Measurements from ENCODE around the gene B3GAT2.

B3GAT2 gene

DNA sequence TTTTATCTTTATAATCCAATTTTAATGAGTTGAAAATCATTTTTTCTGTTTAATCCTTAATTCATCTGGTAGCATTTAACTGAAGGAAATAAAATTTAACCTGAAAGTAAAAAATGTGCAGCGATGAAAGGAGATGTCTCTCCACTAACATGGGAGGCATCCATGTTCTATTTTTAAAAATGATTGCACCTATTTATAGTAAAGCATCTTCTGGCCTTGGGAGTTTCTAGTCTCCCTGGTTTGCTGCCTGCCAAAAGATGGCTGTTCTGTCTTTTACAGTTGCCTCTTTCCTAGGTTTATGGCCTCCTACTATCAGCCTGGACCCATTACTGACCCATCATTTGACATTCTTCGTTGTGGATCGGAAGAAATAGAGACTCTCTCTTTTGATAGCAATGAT is 143.0 kb downstream of the B3GAT2 start:
- CTCF ChIA-PET = no interaction called here

DNA sequence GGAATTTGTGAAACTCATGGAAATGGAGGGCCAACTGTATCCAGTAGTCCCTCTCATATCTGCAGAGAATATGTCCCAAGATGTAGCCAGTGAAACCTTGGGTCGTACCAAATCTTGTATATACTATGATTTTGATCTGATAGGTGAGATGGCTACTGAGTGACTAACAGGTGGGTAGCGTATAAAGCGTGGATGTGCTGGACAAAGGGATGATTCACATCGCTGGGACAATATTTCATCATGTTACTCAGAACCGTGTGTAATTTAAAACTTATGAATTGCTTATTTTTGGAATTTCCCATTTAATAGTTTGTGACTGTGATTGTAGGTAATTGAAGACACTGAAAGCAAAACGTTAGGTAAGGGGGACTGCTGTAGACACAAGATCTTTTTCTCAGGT is 145.1 kb downstream of the B3GAT2 start:
- peaks cover 14% of the 10 kb centered on the region; the same call in 1 of the 2 replicates for H3K4me1 ChIP-seq (ENCODE audit: control insufficient read depth, insufficient read depth, low read length)
- ChIA-PET POLR2A (no interaction called here), CTCF (no interaction called here)
- H3K27ac ChIP-seq (ENCODE audit: extremely low read depth, low read depth, low read length) = no peak overlapping the region
- TF ChIP-seq ZBTB17 (tag by site-specific recombination; IDR thresholded peaks at IDR 0.05) = no peak
- TF ChIP-seq, protein P1, sequence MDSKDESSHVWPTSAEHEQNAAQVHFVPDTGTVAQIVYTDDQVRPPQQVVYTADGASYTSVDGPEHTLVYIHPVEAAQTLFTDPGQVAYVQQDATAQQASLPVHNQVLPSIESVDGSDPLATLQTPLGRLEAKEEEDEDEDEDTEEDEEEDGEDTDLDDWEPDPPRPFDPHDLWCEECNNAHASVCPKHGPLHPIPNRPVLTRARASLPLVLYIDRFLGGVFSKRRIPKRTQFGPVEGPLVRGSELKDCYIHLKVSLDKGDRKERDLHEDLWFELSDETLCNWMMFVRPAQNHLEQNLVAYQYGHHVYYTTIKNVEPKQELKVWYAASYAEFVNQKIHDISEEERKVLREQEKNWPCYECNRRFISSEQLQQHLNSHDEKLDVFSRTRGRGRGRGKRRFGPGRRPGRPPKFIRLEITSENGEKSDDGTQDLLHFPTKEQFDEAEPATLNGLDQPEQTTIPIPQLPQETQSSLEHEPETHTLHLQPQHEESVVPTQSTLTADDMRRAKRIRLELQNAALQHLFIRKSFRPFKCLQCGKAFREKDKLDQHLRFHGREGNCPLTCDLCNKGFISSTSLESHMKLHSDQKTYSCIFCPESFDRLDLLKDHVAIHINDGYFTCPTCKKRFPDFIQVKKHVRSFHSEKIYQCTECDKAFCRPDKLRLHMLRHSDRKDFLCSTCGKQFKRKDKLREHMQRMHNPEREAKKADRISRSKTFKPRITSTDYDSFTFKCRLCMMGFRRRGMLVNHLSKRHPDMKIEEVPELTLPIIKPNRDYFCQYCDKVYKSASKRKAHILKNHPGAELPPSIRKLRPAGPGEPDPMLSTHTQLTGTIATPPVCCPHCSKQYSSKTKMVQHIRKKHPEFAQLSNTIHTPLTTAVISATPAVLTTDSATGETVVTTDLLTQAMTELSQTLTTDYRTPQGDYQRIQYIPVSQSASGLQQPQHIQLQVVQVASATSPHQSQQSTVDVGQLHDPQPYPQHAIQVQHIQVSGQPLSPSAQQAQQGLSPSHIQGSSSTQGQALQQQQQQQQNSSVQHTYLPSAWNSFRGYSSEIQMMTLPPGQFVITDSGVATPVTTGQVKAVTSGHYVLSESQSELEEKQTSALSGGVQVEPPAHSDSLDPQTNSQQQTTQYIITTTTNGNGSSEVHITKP (tag by site-specific recombination; IDR thresholded peaks at IDR 0.05) = peak; percentile 28; the same call in 1 of the 2 replicates
- no peaks in the 10 kb centered on the region for H3K9me3 ChIP-seq (ENCODE audit: control insufficient read depth, insufficient read depth, low read depth, low read length)
- H3K36me3 ChIP-seq (ENCODE audit: control insufficient read depth in 2 of 2, insufficient read depth in 1 of 2, low read length in 2 of 2) = peaks cover 0 to 4% of the 10 kb centered on the region in 2 experiments; a peak in 1 of 3 replicates
- H3K4me3 ChIP-seq (ENCODE audit: low read depth, low read length) = no peak overlapping the region

More for the DNA sequence above, 143.0 kb downstream of the B3GAT2 start:
- POLR2A ChIA-PET = no interaction called here
- peaks cover 0 to 4% of the 10 kb centered on the region in 2 experiments; a peak in 1 of 3 replicates for H3K36me3 ChIP-seq (ENCODE audit: control insufficient read depth in 2 of 2, insufficient read depth in 1 of 2, low read length in 2 of 2)
- no peak overlapping the region for H3K4me3 ChIP-seq (ENCODE audit: low read depth, low read length)
- H3K9me3 ChIP-seq (ENCODE audit: control insufficient read depth, insufficient read depth, low read depth, low read length) = no peaks in the 10 kb centered on the region
- no peak overlapping the region for H3K27ac ChIP-seq (ENCODE audit: extremely low read depth, low read depth, low read length)
- H3K4me1 ChIP-seq (ENCODE audit: control insufficient read depth, insufficient read depth, low read length) = peaks cover 14% of the 10 kb centered on the region; the same call in 1 of the 2 replicates
- TF ChIP-seq, protein P2, sequence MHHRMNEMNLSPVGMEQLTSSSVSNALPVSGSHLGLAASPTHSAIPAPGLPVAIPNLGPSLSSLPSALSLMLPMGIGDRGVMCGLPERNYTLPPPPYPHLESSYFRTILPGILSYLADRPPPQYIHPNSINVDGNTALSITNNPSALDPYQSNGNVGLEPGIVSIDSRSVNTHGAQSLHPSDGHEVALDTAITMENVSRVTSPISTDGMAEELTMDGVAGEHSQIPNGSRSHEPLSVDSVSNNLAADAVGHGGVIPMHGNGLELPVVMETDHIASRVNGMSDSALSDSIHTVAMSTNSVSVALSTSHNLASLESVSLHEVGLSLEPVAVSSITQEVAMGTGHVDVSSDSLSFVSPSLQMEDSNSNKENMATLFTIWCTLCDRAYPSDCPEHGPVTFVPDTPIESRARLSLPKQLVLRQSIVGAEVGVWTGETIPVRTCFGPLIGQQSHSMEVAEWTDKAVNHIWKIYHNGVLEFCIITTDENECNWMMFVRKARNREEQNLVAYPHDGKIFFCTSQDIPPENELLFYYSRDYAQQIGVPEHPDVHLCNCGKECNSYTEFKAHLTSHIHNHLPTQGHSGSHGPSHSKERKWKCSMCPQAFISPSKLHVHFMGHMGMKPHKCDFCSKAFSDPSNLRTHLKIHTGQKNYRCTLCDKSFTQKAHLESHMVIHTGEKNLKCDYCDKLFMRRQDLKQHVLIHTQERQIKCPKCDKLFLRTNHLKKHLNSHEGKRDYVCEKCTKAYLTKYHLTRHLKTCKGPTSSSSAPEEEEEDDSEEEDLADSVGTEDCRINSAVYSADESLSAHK (tag by site-specific recombination; IDR thresholded peaks at IDR 0.05) = peak; percentile 31; the same call in 1 of the 2 replicates
- TF ChIP-seq ZNF155 (tag by site-specific recombination; IDR thresholded peaks at IDR 0.05) = no peak
